B cell (primary cell): ENCODE data around the gene BRSK2. TPM values are rescaled to one million over a fixed set of nuclear protein-coding genes. Genes with fewer than 3 reads are reported as not detected.

Source experiments
- ATAC-seq: fragments of 200-7000 bp; cut with Tn5 transposase; one replicate; pipeline ENCODE4 v1.10.0; 2021; ENCODE audit warnings: low read depth, mild to moderate bottlenecking, moderate number of reproducible peaks, moderate library complexity
- CTCF ChIA-PET: fragments of 350-600 bp; sonication (Branson Sonifier 250); formaldehyde crosslinking; loops from one replicate; lab custom pipeline; 2021; ENCODE audit warnings: antibody characterized with exemption, inconsistent platforms; lab: Charles Lee
- POLR2A ChIA-PET: fragments of 350-600 bp; sonication (Branson Sonifier 250); formaldehyde crosslinking; loops from one replicate; lab custom pipeline; 2021; ENCODE audit warnings: antibody characterized with exemption; lab: Charles Lee
- DNase-seq: peaks from one replicate; pipeline ENCODE4 v3.0.0; 2013
- H2AFZ ChIP-seq: 2 replicates; pipeline ENCODE4 v1.6.1; 2012; ENCODE audit warnings: mild to moderate bottlenecking, low read depth, low read length; ENCODE audit not compliant: insufficient read depth, poor library complexity, severe bottlenecking
- H3K27ac ChIP-seq, 2 donors: 1 replicate in 1 of 2; 2 replicates in 1 of 2; pipeline ENCODE4 v1.5.1; 2012 to 2013; ENCODE audit warnings: low read length in 2 of 2, mild to moderate bottlenecking in 2 of 2, moderate library complexity in 1 of 2
- H3K27me3 ChIP-seq, 4 experiments: fragments of 200-600 bp in 1 of 4; sonication (generic) in 1 of 4; replicated peaks in 1 of 4; 1 replicate in 2 of 4; 2 replicates in 2 of 4; pipeline versions ENCODE4 v1.6.1 to v1.7.0; 2013 to 2016; ENCODE audit warnings: low read length in 3 of 4, mild to moderate bottlenecking in 2 of 4, mixed read lengths in 1 of 4, moderate library complexity in 1 of 4; ENCODE audit not compliant: insufficient read depth in 4 of 4, control insufficient read depth in 3 of 4; ENCODE audit errors: control extremely low read depth in 1 of 4
- H3K36me3 ChIP-seq, 2 experiments: replicated peaks in 1 of 2; 1 replicate in 1 of 2; 2 replicates in 1 of 2; pipeline versions ENCODE4 v1.6.1 to v1.7.1; 2013; ENCODE audit warnings: low read length in 1 of 2; ENCODE audit not compliant: insufficient read depth in 2 of 2, control insufficient read depth in 1 of 2; ENCODE audit errors: control extremely low read depth in 1 of 2, extremely low read depth in 1 of 2
- H3K4me1 ChIP-seq, 2 donors: fragments of 200-600 bp in 1 of 2; sonication (generic) in 1 of 2; 1 replicate in 1 of 2; 2 replicates in 1 of 2; pipeline versions ENCODE4 v1.5.1 to v1.6.1; 2013 to 2017; ENCODE audit warnings: low read length in 2 of 2; ENCODE audit not compliant: control insufficient read depth in 2 of 2, insufficient read depth in 2 of 2
- H3K4me2 ChIP-seq: replicated peaks from 2 replicates; pipeline ENCODE3; 2012; ENCODE audit warnings: mild to moderate bottlenecking, low read depth, low read length; ENCODE audit not compliant: poor library complexity, severe bottlenecking
- H3K4me3 ChIP-seq, 5 experiments: fragments of 200-600 bp in 1 of 5; sonication (generic) in 1 of 5; 1 replicate in 3 of 5; 2 replicates in 2 of 5; pipeline versions ENCODE4 v1.5.1 to v1.7.0; 2011 to 2016; ENCODE audit warnings: low read length in 4 of 5, mild to moderate bottlenecking in 4 of 5, low read depth in 2 of 5, control low read depth in 1 of 5, moderate library complexity in 1 of 5; ENCODE audit not compliant: insufficient read depth in 1 of 5; ENCODE audit errors: control extremely low read depth in 1 of 5, extremely low read depth in 1 of 5
- H3K79me2 ChIP-seq: fragments of 200-600 bp; sonication (generic); one replicate; pipeline ENCODE4 v1.6.0; 2016; ENCODE audit warnings: low read length; ENCODE audit not compliant: control insufficient read depth, insufficient read depth
- H3K9ac ChIP-seq: fragments of 200-600 bp; sonication (generic); 2 replicates; pipeline ENCODE4 v1.6.1; 2017; ENCODE audit warnings: mild to moderate bottlenecking, low read length, moderate library complexity
- H3K9me3 ChIP-seq, 3 donors: one replicate each; pipeline versions ENCODE4 v1.6.1 to v1.7.1; 2013; ENCODE audit warnings: low read length in 2 of 3; ENCODE audit not compliant: control insufficient read depth in 2 of 3, insufficient read depth in 1 of 3; ENCODE audit errors: control extremely low read depth in 1 of 3
- H4K20me1 ChIP-seq: 2 replicates; pipeline ENCODE4 v1.6.0; 2012; ENCODE audit warnings: mild to moderate bottlenecking, low read length; ENCODE audit not compliant: insufficient read depth, control insufficient read depth, poor library complexity, severe bottlenecking
- H3K27ac Mint-ChIP-seq: one replicate; pipeline ENCODE4 v1.8.0; 2021; ENCODE audit warnings: mixed read lengths
- H3K27me3 Mint-ChIP-seq: one replicate; pipeline ENCODE4 v1.8.0; 2021; ENCODE audit warnings: mixed read lengths
- H3K4me1 Mint-ChIP-seq: one replicate; pipeline ENCODE4 v1.8.0; 2021; ENCODE audit warnings: mixed read lengths
- H3K4me3 Mint-ChIP-seq: one replicate; pipeline ENCODE4 v1.8.0; 2021; ENCODE audit warnings: mixed read lengths
- H3K9me3 Mint-ChIP-seq: one replicate; pipeline ENCODE4 v1.8.0; 2022; ENCODE audit warnings: mixed read lengths; ENCODE audit not compliant: insufficient read depth
- EZH2 ChIP-seq: IDR thresholded peaks from 2 replicates; pipeline ENCODE4 v1.6.1; 2012; ENCODE audit warnings: borderline replicate concordance, low read depth, mild to moderate bottlenecking, moderate library complexity, low read length; ENCODE audit not compliant: insufficient read depth, poor library complexity, severe bottlenecking
- WGBS: methylation state at CpG from one replicate; pipeline ENCODE4 v1.1.5; 2013; ENCODE audit warnings: missing lambda C conversion rate; ENCODE audit not compliant: insufficient coverage; 5-methylcytosine and 5-hydroxymethylcytosine counted together
- intact Hi-C: fragments of 100-400 bp; cut with micrococcal nuclease; formaldehyde crosslinking; loops from one replicate; pipeline ENCODE4 v1.10.0; 2022
- polyA plus RNA-seq: library from polyadenylated mRNA; depleted of rRNA; stranded (reverse); fragments of >200 nt; gene quantifications from 2 replicates; pipeline ENCODE4 v1.2.3, GENCODE V29; 2012
- total RNA-seq, 2 donors: library from RNA; stranded (reverse); fragments of 120-200 nt in 1 of 2; gene quantifications; 1 replicate in 1 of 2; 2 replicates in 1 of 2; pipeline versions ENCODE4 v1.2.3 to v1.2.4, GENCODE V29; 2013 to 2022
- TF ChIP-seq, protein P1 (sequence below): fragments of 200-600 bp; IDR thresholded peaks from one replicate; pipeline ENCODE4 v1.8.0; 2022; ENCODE audit warnings: antibody characterized with exemption, mild to moderate bottlenecking

The BRSK2 gene
- total and polyA plus RNA-seq, 2 donors (not counting 1 experiment from before 2014, with no cell fraction given), result 0.51 to 0.79 TPM

- intact Hi-C loops, result no loop called here
- H3K4me3 Mint-ChIP-seq, result no peak overlapping the region
- Histone ChIP-seq H4K20me1 (peaks cover 46% of the 10 kb centered on the region), H3K36me3 (peaks cover 0 to 61% of the 10 kb centered on the region in 2 experiments), H3K4me3 (no peak overlapping the region), H2AFZ (no peak overlapping the region), H3K27me3 (no peaks in the 10 kb centered on the region), H3K79me2 (peaks cover 2% of the 10 kb centered on the region), H3K4me1 (no peaks in the 10 kb centered on the region), H3K4me2 (no peak overlapping the region), H3K27ac (no peak overlapping the region), H3K9me3 (no peaks in the 10 kb centered on the region), H3K9ac (no peak overlapping the region)
- TF ChIP-seq, protein P1, sequence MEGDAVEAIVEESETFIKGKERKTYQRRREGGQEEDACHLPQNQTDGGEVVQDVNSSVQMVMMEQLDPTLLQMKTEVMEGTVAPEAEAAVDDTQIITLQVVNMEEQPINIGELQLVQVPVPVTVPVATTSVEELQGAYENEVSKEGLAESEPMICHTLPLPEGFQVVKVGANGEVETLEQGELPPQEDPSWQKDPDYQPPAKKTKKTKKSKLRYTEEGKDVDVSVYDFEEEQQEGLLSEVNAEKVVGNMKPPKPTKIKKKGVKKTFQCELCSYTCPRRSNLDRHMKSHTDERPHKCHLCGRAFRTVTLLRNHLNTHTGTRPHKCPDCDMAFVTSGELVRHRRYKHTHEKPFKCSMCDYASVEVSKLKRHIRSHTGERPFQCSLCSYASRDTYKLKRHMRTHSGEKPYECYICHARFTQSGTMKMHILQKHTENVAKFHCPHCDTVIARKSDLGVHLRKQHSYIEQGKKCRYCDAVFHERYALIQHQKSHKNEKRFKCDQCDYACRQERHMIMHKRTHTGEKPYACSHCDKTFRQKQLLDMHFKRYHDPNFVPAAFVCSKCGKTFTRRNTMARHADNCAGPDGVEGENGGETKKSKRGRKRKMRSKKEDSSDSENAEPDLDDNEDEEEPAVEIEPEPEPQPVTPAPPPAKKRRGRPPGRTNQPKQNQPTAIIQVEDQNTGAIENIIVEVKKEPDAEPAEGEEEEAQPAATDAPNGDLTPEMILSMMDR, result no peak
- TF ChIP-seq EZH2, result no peak
- CTCF ChIA-PET, result no interaction called here
- no peaks in the 10 kb centered on the region for H3K9me3 Mint-ChIP-seq
- DNase-seq (no peak), ATAC-seq (no peak)
- H3K27me3 Mint-ChIP-seq, result no peaks in the 10 kb centered on the region
- 63% methylated on average over 4 of the region's 9 CpGs for WGBS
- no peak overlapping the region for H3K27ac Mint-ChIP-seq
- POLR2A ChIA-PET, result no interaction called here
- H3K4me1 Mint-ChIP-seq, result no peaks in the 10 kb centered on the region
Observed at GRCh38 chr11:1478544-1478943, 88.8 kb downstream of the BRSK2 start.

DNA sequence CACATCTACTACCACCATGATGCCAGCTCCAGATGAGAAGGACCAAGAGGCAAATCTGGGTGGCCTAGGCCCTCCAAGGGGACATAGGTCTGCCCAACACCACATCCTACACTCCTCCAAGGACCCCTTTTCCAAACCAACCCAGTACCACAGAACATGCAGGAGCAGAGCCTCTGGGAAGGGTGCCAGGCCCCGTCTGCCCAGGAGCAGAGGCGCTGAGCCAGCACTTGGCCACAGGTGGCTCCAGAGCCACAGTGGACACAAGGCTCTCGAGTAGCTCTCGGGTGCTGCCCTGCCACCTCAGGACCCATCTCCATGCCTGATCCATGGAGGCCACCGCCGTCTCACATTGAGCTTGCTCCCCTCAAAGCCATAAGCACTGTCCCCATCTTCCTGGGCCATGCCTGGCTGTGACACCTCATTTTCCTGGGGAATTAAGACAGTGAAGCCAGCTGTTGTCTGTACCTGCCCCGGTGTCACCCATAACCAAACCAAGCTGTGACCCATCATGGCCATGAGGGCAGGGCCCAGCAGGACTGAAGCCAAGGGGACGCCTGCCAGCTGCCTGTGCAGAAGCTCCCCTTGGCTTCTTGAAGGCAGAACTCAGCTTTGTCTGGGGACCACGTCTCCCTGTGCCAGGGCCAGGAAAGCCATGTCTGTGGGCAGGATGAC lies 89.4 kb downstream of the BRSK2 start:
- Histone ChIP-seq H3K4me2 (no peak overlapping the region), H4K20me1 (peaks cover 52% of the 10 kb centered on the region), H3K9me3 (no peaks in the 10 kb centered on the region), H3K27ac (no peak overlapping the region), H3K79me2 (peaks cover 8% of the 10 kb centered on the region), H3K27me3 (no peaks in the 10 kb centered on the region), H3K4me1 (no peaks in the 10 kb centered on the region), H3K9ac (no peak overlapping the region), H3K36me3 (peaks cover 0 to 59% of the 10 kb centered on the region in 2 experiments), H2AFZ (no peak overlapping the region), H3K4me3 (no peak overlapping the region)
- TF ChIP-seq, protein P1, result no peak
- TF ChIP-seq EZH2, result no peak
- Mint-ChIP-seq H3K27me3 (no peaks in the 10 kb centered on the region), H3K4me1 (no peaks in the 10 kb centered on the region), H3K27ac (no peak overlapping the region), H3K4me3 (no peak overlapping the region), H3K9me3 (no peaks in the 10 kb centered on the region)
- no peak for ATAC-seq
- intact Hi-C loops, result no loop called here
- 98% methylated on average over 9 of the region's 9 CpGs for WGBS
- ChIA-PET POLR2A (no interaction called here), CTCF (no interaction called here)
- DNase-seq, result no peak
